ENCODE data around the gene FBLIM1.
A peak's percentile ranks its signal among the peaks of the same experiment; 100 is the strongest.

The FBLIM1 gene, protein sequence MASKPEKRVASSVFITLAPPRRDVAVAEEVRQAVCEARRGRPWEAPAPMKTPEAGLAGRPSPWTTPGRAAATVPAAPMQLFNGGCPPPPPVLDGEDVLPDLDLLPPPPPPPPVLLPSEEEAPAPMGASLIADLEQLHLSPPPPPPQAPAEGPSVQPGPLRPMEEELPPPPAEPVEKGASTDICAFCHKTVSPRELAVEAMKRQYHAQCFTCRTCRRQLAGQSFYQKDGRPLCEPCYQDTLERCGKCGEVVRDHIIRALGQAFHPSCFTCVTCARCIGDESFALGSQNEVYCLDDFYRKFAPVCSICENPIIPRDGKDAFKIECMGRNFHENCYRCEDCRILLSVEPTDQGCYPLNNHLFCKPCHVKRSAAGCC

DNA sequence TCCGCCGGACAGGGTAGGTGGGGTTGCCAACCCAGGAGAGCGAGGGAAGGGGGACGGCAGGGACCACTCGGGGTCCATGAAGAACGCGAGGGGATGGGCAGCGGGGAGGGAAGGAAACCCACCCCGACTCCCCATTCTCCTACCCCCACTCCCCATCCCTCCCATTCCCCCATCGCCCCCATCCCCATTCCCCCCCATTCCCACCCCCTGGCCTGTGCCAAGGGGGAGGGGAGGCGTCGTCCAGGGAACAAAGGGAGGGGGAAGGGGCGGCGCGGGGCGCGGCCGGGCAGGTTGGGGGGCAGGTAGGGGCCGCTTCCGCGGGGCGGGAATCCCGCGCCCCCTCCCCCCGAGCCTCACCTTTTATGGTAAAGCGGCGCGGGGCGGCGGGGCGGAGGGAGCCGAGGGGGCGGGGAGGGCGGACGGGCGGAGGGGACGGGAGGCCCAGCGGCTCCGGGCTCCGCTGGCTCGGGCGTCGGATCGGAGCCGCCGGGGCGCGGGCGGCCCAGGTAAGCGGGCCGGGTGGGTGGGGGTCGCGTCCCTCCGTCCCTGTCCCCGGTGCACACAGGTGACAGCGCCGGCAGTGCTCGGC is at the start of gene FBLIM1:
Gene FBLIM1, plus strand, starts transcription at position 453 of the 589 bp plus-strand sequence. CDS start 6,189 bp downstream, outside the sequence.
- intact Hi-C loops (cut with DNase I), result no loop called here
- no peak for DNase-seq

DNA sequence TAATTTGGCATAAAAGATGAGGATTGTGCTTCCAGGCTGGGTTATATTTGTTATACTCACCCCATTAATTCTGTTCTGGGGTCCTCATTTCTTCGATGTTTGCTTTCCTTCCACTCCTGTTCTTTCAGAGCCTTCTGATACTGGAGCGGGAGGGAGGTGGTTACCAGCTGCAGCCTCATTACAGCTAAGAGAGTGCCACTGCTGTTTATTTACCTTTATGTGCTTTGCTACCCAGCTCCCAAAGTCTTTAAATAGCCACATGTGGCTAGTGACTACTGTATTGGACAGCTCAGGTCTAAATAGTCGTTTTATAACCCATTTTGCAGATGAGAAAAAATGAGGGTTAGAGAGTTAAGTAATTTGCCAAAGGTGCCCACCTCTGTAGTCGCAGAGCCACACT is 49.4 kb upstream of the FBLIM1 start:
- intact Hi-C loops (cut with DNase I), result no loop called here
- DNase-seq, result no peak

DNA sequence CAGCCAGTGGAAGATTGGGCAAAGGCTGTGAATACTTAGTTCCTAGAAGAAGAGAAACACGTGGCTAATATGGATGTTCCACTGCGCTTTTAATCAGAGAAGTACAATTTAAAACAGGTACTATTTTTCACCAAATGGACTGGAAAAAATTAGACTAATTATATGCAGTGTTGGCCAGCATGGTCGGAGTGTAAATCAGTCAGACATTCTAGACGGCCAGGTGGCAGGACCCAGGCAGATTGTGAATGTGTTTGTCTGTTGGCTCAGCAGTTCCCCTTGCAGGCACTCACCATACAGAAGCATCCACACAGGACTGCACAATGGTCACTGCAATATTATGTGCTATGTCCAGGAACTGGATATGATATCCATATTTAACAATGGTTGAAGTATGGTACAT is 46.4 kb upstream of the FBLIM1 start:
- intact Hi-C loops (cut with DNase I), result no loop called here
- no peak for DNase-seq

DNA sequence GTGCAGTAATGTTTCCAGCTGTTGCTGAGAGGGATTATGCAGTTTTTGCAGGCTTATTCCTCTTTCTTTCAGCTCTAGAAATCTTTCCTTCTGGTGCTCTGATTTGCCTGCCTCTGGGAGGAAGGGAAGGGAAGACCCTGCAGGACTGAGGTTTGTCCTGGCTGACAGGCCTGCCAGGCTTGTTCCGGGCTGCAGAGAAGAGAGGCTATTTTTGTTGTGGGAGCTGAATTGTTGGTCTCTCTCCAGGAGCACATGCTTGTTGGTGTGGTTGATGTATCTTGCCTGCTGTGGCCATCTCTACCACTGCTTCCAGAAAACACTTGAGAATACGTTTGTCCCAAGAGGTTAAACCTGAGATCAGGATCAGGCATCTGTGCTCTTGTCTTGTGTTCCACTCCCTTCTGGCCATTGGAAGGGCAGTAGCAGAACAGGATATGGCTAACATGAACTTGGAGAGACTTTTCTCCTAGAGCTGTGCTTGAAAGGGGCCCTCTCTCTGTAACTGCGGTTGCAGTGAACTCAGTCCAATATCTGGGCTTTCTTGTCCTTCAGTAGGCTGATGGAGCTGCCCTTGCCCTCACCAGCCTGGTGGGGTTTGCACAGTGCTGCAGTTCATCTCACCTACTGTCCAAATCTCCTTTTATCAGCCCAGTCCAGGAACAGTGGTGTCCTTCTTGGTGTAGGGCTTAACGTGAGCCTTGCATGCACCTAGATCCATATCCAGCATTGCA is 44.0 kb upstream of the FBLIM1 start:
- intact Hi-C loops (cut with DNase I), result no loop called here
- DNase-seq, result peak in 4 of 10 donors; percentile 42 to 57 (median 54)

DNA sequence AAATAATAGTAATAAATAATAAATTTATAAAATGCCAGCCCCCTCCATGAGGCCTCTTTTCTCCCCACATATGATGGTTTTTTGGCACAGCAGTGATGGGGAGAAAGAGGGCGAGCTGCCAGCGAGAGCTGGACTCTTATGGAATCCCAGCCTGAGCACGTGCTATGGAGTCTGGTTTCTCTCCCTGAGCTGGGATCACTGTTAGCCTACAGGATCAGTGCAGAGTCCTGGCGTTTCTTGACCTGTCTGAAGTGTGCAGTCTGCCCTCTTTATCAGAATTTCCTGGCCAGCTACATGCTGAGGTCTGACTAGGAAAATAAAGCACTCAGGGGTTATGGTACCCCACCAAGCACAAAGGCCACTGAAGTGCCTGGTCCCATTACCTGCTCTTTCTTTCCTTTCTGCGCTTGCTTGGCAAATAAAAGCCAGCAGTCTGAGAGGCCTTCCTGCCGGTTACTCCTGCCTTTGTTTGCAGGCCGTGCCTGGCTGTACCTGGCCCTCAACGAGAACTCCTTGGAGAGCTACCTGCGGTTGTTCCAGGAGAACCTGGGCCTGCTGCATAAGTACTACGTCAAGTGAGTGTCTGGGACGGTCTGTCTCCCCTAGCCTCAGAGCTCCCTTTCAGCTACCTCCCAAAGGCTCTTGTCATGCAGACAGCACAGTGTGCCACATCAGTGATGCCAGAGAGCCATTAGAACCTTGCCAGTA is 41.0 kb upstream of the FBLIM1 start:
- intact Hi-C loops (cut with DNase I), result no loop called here

DNA sequence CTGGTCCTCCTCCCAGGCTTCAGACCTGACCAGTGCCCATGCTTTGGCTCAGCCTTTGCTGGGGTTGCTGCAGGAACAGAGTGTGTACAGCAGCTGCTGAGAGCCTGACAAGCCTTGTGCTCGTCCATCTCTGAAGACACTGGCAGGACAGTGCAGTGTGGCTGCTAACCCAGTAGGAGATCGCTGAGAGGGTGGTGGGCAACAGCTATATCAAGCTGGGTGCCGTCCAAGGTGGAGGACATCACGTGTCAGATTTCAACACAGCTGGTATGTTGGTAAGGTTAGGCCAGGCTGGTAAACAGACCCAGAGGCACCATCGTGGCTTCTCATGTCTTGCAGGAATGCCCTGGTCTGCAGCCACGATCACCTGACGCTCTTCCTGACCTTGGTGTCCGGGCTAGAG is 40.4 kb upstream of the FBLIM1 start:
- no peak for DNase-seq
- intact Hi-C loops (cut with DNase I), result no loop called here

More for the DNA sequence above, 41.0 kb upstream of the FBLIM1 start:
- DNase-seq, result no peak

DNA sequence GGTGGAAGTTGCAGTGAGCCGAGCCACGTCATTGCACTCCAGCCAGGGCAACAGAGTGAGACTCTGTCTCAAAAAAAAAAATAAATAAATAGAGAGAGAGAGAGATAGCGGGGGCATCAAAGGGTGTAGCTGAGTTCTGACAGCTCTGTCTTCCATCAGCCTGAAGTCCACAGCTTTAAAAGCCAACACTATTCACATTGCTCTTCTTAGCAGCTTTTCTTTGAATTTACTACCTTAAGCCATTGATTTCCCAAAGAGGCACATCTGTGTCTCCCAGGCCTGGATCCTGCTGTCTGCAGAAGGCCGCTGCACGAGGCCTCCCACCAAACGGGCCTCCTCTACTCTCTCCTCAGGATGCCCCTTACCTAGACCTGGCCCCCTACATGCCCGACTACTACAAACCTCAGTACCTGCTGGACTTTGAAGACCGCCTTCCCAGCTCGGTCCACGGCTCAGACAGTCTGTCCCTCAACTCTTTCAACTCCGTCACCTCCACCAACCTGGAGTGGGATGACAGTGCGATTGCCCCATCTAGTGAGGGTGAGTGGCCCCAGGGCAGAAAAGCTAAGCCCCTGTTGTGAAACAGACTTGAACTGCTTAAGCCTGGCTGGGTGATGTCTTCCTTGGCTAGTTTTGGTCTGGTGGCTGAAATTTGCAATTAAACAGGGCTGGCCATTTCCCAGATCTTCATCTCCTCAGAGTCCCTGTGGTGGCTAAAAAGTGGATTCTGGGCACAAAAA is 39.0 kb upstream of the FBLIM1 start:
- intact Hi-C loops (cut with DNase I), result no loop called here
- DNase-seq, result peak in 1 of 10 donors; percentile 48

DNA sequence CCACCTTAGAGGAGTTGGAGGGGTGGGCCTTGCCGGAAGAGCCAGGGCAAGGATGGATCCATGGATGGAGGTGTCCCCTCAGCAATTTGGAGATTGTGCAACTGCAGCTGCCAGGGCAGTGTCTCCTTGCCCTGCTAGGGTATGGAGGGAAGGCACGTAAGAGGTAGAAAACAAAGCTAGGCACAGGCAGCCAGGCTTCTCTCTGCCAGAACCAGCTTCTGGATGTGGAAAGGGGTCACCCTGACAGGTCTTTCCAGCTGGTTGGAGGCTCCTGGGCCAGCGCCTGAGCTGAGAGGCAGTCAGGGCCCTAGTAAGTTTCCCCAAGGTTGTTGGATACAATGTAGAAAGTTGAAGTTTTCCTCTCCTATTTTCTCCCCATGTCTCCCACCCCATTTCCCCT is 37.7 kb upstream of the FBLIM1 start:
- DNase-seq, result no peak
- intact Hi-C loops (cut with DNase I), result no loop called here

DNA sequence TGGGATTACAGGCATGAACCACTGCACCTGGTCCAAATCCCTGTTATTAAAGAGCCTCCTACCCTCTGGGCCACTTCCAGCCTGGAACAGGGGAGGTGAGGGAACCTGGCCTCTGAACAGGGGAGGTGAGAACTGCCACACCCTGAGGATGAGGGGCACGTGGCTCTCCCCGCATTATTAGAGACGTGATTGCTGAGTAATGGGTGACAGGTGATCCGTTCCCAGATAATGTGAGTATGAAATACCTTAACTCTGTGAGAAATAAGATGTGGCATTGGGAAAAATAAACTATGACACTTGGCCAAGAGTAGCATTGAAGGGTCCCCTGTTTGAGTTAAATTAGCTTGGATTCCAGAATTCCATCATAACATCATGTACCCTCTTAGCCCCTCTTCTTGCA is 36.2 kb upstream of the FBLIM1 start:
- DNase-seq, result no peak
- intact Hi-C loops (cut with DNase I), result no loop called here

DNA sequence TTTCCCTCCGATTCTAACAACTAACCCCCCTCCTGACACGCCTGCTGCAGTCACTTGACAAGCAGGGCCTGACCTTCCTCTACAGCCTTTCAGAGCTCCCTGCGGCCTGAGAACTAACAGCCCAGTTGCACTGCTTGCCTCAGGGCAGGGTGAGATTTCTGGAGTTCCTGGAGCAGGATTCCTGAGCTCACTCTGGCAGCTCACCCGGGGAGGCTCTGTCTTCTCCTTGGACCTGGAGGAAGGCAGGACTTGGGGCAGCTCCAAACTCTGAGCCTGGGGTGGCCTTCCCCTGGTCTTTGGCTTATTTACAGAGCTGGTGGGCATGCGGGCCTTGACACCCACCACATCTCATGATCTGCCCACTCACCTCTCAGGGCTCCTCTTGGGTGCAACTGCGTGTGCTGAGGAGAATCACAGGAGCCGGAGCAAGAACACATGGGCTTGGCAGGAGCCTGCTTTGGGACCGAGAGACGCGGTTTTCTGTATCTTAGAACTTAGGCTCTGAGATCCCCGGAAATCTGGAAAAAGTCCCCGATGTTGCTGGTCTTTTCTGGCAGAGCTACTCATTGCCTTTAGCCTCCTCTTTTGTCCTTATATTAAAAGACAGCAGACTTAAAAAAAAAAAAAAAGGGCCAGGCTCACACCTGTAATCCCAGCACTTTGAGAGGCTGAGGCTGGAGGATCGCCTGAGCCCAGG is 35.6 kb upstream of the FBLIM1 start:
- intact Hi-C loops (cut with DNase I), result no loop called here
- no peak for DNase-seq

DNA sequence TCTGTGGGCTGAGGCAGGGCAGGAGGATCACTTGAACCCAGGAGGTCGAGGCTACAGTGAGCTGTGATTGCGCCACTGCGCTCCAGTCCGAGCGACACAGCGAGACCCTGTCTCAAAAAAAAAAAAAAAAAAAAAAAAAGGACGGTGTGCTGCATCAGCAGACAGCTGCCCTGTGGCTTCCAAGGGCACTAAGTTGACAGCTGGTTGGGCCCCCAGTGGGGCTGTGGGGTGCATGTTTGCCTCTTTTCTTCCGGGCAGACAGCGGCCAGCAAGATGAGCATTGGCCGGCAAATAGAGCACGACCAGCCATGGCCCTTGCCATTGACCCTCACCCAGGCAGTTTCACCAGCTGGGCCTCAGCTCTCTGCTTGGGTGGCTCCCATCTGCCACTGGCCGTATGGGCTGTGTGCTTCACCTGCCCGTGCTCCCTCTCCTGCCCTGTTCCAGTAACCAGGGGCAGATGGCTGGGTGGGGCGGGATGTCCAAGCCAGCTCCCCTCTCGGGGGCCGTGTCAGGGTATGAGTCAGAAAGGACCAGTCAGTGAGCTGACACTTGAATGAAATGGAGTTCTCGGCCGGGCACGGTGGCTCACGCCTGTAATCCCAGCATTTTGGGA is 34.9 kb upstream of the FBLIM1 start:
- no peak for DNase-seq
- intact Hi-C loops (cut with DNase I), result no loop called here

DNA sequence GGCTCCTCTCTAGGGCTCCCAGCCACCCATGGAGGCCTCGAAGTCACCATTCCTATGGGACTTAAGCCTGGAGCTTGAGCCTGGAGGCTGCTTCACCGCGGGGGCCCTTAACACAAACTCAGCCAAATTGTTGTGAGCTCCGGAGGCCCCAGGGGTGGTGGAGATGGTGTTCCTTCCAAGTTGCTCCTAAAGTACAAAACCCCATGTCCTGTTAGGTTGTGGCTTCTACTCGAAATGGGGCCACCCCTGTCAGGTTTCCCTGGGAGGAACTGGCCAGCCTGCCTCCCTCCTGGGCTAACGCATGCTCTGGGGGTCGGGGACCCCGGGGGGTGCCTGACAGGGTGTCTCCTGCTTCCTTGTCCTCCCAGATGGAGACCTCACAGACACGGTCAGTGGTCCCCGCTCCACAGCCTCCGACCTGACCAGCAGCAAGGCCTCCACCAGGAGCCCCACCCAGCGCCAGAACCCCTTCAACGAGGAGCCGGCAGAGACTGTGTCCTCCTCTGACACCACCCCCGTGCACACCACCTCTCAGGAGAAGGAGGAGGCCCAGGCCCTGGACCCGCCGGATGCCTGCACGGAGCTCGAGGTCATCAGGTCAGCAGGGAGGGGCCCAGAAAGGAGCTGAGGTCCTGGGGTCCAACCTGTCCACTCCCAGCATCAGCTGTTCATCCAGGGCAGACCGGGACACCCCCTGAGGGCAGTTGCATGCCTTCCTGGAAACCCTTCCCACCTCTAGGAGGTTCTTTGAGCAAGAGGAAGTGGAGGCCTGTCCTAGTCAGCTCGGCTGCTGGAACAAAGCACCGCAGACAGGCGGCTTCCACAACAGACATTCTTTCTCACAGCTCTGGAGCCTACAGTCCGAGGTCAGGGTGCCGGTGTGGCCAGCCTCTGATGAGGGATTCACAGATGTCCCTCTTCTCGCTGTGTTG is 33.4 kb upstream of the FBLIM1 start:
- intact Hi-C loops (cut with DNase I), result no loop called here
- no peak for DNase-seq

DNA sequence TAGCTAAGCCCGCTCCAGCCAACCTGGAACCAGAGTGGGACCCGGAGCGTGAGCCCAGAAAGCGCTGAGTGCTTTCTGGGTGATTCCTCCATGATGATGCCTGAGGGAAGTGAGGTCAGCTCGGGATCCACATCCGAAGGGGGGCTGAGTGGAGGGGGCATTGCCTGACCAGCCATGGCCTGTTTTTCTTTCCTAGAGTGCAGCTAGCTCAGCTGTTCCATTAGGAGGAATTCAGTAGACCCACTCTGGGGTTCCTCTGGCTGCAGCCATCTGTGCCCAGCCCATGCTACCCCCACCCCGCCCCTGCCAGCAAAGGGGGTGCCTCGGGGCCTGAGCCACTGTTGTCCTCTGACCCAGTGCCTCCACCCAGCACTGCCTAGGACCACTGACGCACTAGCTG is 32.1 kb upstream of the FBLIM1 start:
- intact Hi-C loops (cut with DNase I), result no loop called here
- peak in 1 of 10 donors; percentile 63 for DNase-seq

DNA sequence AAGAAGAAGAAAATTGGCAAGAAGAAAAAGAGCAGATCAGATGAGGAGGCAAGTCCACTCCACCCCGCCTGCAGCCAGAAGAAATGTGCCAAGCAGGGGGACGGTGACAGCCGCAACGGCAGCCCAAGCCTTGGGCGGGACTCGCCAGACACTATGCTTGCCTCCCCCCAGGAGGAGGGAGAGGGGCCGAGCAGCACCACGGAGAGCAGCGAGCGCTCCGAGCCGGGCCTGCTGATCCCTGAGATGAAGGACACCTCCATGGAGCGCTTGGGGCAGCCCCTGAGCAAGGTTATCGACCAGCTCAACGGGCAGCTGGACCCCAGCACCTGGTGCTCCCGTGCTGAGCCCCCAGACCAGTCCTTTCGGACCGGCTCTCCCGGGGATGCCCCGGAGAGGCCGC is 31.6 kb upstream of the FBLIM1 start:
- intact Hi-C loops (cut with DNase I), result no loop called here
- DNase-seq, result peak in 1 of 10 donors; percentile 61

DNA sequence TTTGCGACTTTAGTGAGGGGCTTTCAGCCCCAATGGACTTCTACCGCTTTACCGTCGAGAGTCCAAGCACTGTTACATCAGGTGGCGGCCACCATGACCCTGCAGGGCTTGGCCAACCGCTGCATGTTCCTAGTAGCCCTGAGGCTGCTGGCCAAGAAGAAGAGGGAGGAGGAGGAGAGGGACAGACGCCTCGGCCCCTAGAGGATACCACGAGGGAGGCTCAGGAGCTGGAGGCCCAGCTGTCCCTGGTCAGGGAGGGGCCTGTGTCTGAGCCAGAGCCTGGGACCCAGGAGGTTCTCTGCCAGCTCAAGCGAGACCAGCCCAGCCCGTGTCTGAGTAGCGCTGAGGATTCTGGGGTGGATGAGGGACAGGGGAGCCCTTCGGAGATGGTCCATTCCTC is 31.2 kb upstream of the FBLIM1 start:
- peak in 1 of 10 donors; percentile 70 for DNase-seq
- intact Hi-C loops (cut with DNase I), result no loop called here

DNA sequence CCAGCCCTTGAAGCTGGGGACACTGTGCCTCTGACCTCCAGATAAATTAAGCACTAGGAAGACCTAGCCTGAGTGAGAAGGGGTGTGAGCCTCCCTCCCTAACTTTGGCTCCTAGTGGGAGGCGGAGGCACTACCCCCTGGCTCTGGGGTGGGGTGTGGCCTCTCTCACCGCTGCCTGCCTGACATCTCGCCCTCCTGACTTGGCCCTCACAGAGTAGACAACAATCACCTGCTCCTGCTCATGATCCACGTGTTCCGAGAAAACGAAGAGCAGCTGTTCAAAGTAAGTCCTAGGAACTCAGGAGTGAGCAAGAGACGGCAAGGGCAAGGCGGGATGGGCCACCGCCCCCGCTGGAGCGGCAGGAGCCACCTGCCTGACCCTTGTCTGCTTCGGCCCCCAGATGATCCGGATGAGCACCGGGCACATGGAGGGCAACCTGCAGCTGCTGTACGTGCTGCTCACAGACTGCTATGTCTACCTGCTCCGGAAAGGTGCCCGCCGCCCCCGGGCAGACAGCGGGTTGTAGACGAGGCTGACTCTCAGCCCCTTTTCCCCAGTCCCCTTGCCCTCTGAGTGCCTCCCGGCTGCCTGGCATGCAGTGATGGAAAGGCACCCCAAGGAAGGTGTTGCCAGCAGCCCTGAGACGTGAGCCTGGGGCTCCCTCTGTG is 30.6 kb upstream of the FBLIM1 start:
- no peak for DNase-seq
- intact Hi-C loops (cut with DNase I), result no loop called here

DNA sequence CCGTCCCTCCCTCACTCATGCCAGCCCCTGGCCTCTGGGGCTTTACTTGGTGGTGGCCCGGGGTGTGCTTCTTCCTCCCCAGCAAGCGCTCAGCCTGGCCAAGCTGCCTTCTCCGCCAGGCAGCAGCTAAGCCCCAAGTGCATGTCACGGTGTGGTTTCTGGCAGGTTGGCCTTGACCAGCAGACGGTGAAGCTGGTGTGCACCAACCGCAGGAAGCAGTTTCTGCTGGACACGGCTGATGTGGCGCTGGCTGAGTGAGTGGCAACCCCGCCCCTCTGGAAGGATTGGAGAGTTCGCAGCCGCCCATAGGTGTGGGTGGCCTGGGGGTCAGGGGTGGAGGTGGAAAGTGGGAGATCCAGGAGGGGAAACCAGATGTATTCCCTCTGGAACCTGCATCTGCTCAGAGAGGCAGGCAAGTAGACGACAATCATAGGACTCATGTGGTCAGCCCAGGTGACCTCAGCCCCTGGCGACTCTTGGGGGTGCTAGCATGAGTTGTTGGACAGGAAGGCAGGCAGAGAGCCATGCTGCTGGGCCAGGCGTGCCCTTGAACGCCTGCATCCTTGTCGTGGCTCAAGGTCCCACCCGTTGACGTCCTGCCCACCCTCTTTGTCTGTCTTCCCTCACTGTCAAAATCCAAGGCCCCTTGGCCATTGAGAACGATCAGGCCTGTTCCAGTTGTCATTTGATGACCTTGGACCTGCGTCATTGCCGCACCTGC is 29.5 kb upstream of the FBLIM1 start:
- DNase-seq, result no peak
- intact Hi-C loops (cut with DNase I), result no loop called here

Measured in posterior cingulate gyrus (tissue), 11 donors.